Measurements from ENCODE around the gene APP.
A peak's percentile ranks its signal among the peaks of the same experiment; 100 is the strongest.

Gene APP

GRCh38 chr21:26107429-26107828 is 63.1 kb downstream of the APP start:
- ChIA-PET POLR2A (no interaction called here), CTCF (interaction anchor here (1.0 kb wide), 1 partner anchor 14 kb away, joined by 3 read pairs; no protein-coding TSS in a partner anchor)
- H3K4me3 ChIP-seq (ENCODE audit: low read depth, low read length) = no peak overlapping the region

GRCh38 chr21:26106562-26106961 is 64.0 kb downstream of the APP start:
- ChIA-PET CTCF (interaction anchor here (0.9 to 1.0 kb wide), 2 partner anchors 14 to 41 kb away, joined by 3 read pairs; no protein-coding TSS in a partner anchor), POLR2A (no interaction called here)
- H3K4me1 ChIP-seq (ENCODE audit: control insufficient read depth, insufficient read depth, low read length) = no peaks in the 10 kb centered on the region
- H3K9me3 ChIP-seq (ENCODE audit: control insufficient read depth, insufficient read depth, low read depth, low read length) = no peaks in the 10 kb centered on the region
- TF ChIP-seq GFI1B (tag by site-specific recombination; IDR thresholded peaks at IDR 0.05) (no peak), ZBTB44 (tag by site-specific recombination; IDR thresholded peaks at IDR 0.05) (no peak), ZNF701 (tag by site-specific recombination; IDR thresholded peaks at IDR 0.05) (no peak), ZNF555 (tag by site-specific recombination; conservative IDR thresholded peaks at IDR 0.05) (no peak), ZNF654 (tag by site-specific recombination; IDR thresholded peaks at IDR 0.05; ENCODE audit: low read depth) (no peak)
- no peak overlapping the region for H3K4me3 ChIP-seq (ENCODE audit: low read depth, low read length)
- no peak overlapping the region for H3K27ac ChIP-seq (ENCODE audit: extremely low read depth, low read depth, low read length)
- H3K36me3 ChIP-seq (ENCODE audit: control insufficient read depth in 2 of 2, insufficient read depth in 1 of 2, low read length in 2 of 2) = peaks cover 26 to 35% of the 10 kb centered on the region in 2 experiments

More at GRCh38 chr21:26107429-26107828, 63.1 kb downstream of the APP start:
- H3K36me3 ChIP-seq (ENCODE audit: control insufficient read depth in 2 of 2, insufficient read depth in 1 of 2, low read length in 2 of 2) = peaks cover 27 to 38% of the 10 kb centered on the region in 2 experiments
- H3K27ac ChIP-seq (ENCODE audit: extremely low read depth, low read depth, low read length) = no peak overlapping the region
- no peaks in the 10 kb centered on the region for H3K9me3 ChIP-seq (ENCODE audit: control insufficient read depth, insufficient read depth, low read depth, low read length)
- TF ChIP-seq SCRT2 (tag by site-specific recombination; IDR thresholded peaks at IDR 0.05) (peak; percentile 44; the same call in 1 of the 2 replicates), ZNF398 (tag by site-specific recombination; IDR thresholded peaks at IDR 0.05) (no peak)
- H3K4me1 ChIP-seq (ENCODE audit: control insufficient read depth, insufficient read depth, low read length) = no peaks in the 10 kb centered on the region

- CTCF ChIA-PET = interaction anchor here (0.7 kb wide), 1 partner anchor 711 kb away, joined by 3 read pairs; no protein-coding TSS in a partner anchor
- H3K36me3 ChIP-seq (ENCODE audit: control insufficient read depth in 2 of 2, insufficient read depth in 1 of 2, low read length in 2 of 2) = peaks cover 21 to 32% of the 10 kb centered on the region in 2 experiments
- no peak overlapping the region for H3K4me3 ChIP-seq (ENCODE audit: low read depth, low read length)
- H3K4me1 ChIP-seq (ENCODE audit: control insufficient read depth, insufficient read depth, low read length) = no peaks in the 10 kb centered on the region; the same call in 1 of the 2 replicates
- H3K27ac ChIP-seq (ENCODE audit: extremely low read depth, low read depth, low read length) = no peak overlapping the region
- POLR2A ChIA-PET = no interaction called here
- no peaks in the 10 kb centered on the region for H3K9me3 ChIP-seq (ENCODE audit: control insufficient read depth, insufficient read depth, low read depth, low read length)
- TF ChIP-seq ZNF548 (tag by site-specific recombination; IDR thresholded peaks at IDR 0.05) (no peak), GLIS1 (tag by site-specific recombination; IDR thresholded peaks at IDR 0.05) (no peak), SP2 (tag by site-specific recombination; IDR thresholded peaks at IDR 0.05) (no peak), ZNF639 (tag by site-specific recombination; IDR thresholded peaks at IDR 0.05) (no peak), ZNF701 (tag by site-specific recombination; IDR thresholded peaks at IDR 0.05) (no peak), ZBTB11 (tag by site-specific recombination; conservative IDR thresholded peaks at IDR 0.05; ENCODE audit: low read depth) (no peak), BCL11A (tag by site-specific recombination; IDR thresholded peaks at IDR 0.05; ENCODE audit: low read depth) (no peak), OVOL3 (tag by site-specific recombination; IDR thresholded peaks at IDR 0.05) (no peak), ZNF37A (tag by site-specific recombination; IDR thresholded peaks at IDR 0.05) (no peak), ZNF510 (tag by site-specific recombination; IDR thresholded peaks at IDR 0.05; ENCODE audit: insufficient replicate concordance) (no peak), ZNF423 (tag by site-specific recombination; IDR thresholded peaks at IDR 0.05) (no peak), REST (tag by site-specific recombination; IDR thresholded peaks at IDR 0.05) (no peak), ZNF16 (tag by site-specific recombination; IDR thresholded peaks at IDR 0.05; ENCODE audit: low read depth) (no peak), ZNF121 (tag by site-specific recombination; IDR thresholded peaks at IDR 0.05) (no peak)
Observed at GRCh38 chr21:26105819-26106218, 64.8 kb downstream of the APP start.

Data from HEK293 (cell line).